RWPE2 (cell line): ENCODE results near the gene ZNF275.
A peak's percentile ranks its signal among the peaks of the same experiment; 100 is the strongest.

Experiments used
- ATAC-seq: fragments of 200-7000 bp; cut with Tn5 transposase; 3 replicates; pipeline ENCODE4 v1.9.1; 2021; ENCODE audit warnings: low read depth
- DNase-seq: peaks from one replicate; pipeline ENCODE4 v3.0.0-alpha.2; 2020; ENCODE audit warnings: low spot score
- H3K27ac ChIP-seq: fragments of 450-650 bp; 2 replicates; pipeline ENCODE4 v1.5.1; 2017; ENCODE audit warnings: mild to moderate bottlenecking; ENCODE audit not compliant: poor library complexity, severe bottlenecking
- H3K27me3 ChIP-seq: fragments of 250-450 bp; sonication (Bioruptor Pico); 2 replicates; pipeline ENCODE4 v1.5.1; 2021; ENCODE audit warnings: mild to moderate bottlenecking, moderate library complexity; ENCODE audit not compliant: insufficient read depth, poor library complexity, severe bottlenecking
- H3K36me3 ChIP-seq: fragments of 250-450 bp; sonication (Bioruptor Pico); 2 replicates; pipeline ENCODE4 v1.5.1; 2020; ENCODE audit warnings: low read depth, mild to moderate bottlenecking, moderate library complexity
- H3K4me1 ChIP-seq: fragments of 250-450 bp; sonication (Bioruptor Pico); 2 replicates; pipeline ENCODE4 v1.5.1; 2021; ENCODE audit warnings: mild to moderate bottlenecking, moderate library complexity; ENCODE audit not compliant: insufficient read depth, poor library complexity, severe bottlenecking
- H3K4me3 ChIP-seq: fragments of 250-450 bp; sonication (Bioruptor Pico); 2 replicates; pipeline ENCODE4 v1.5.1; 2021; ENCODE audit warnings: mild to moderate bottlenecking, moderate library complexity; ENCODE audit not compliant: severe bottlenecking
- H3K9me3 ChIP-seq: fragments of 250-450 bp; sonication (Bioruptor Pico); 2 replicates; pipeline ENCODE4 v1.5.1; 2021; ENCODE audit warnings: mild to moderate bottlenecking, moderate library complexity; ENCODE audit not compliant: severe bottlenecking
- TF ChIP-seq, protein P1 (sequence below): fragments of 450-650 bp; IDR thresholded peaks from one replicate; pipeline ENCODE4 v1.5.1; 2017; ENCODE audit warnings: mild to moderate bottlenecking, moderate library complexity; ENCODE audit not compliant: poor library complexity, severe bottlenecking

The ZNF275 gene

DNA sequence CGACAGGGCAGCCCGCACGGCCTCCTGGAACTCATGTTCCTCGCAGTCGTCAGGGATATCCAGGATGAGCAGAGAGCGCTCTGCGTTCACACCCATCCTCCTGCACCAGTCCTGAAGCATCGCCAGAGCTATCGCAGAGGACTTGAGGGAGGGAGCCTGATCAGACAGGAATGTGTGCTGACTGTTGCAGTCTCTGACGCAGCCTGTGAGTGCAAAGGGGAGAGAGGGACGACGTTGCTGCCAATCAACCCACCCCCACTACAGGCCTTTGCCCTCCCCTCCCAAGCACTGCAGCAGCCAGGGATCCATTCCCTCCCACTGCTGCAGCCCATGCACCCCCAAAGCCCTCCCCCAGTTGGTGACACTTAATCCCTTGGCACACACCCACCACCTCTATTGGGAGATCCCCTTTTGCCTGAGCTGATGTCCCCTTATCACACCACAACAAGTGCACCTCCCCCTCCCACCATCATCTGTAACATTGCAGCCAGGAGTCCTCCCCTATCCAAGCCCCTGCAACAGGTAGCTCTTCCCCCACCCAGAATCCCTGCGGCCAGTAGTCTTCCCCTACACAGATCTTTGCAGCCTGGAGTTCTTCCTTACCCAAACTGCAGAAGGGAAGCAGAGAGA lies 13.3 kb upstream of the ZNF275 start:
- no peaks in the 10 kb centered on the region for H3K27me3 ChIP-seq
- no peak overlapping the region for H3K4me3 ChIP-seq
- H3K27ac ChIP-seq: no peak overlapping the region
- TF ChIP-seq, protein P1, sequence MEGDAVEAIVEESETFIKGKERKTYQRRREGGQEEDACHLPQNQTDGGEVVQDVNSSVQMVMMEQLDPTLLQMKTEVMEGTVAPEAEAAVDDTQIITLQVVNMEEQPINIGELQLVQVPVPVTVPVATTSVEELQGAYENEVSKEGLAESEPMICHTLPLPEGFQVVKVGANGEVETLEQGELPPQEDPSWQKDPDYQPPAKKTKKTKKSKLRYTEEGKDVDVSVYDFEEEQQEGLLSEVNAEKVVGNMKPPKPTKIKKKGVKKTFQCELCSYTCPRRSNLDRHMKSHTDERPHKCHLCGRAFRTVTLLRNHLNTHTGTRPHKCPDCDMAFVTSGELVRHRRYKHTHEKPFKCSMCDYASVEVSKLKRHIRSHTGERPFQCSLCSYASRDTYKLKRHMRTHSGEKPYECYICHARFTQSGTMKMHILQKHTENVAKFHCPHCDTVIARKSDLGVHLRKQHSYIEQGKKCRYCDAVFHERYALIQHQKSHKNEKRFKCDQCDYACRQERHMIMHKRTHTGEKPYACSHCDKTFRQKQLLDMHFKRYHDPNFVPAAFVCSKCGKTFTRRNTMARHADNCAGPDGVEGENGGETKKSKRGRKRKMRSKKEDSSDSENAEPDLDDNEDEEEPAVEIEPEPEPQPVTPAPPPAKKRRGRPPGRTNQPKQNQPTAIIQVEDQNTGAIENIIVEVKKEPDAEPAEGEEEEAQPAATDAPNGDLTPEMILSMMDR: no peak
- no peaks in the 10 kb centered on the region for H3K9me3 ChIP-seq
- H3K36me3 ChIP-seq: no peaks in the 10 kb centered on the region
- DNase-seq (no peak), ATAC-seq (no peak)
- H3K4me1 ChIP-seq: no peaks in the 10 kb centered on the region

DNA sequence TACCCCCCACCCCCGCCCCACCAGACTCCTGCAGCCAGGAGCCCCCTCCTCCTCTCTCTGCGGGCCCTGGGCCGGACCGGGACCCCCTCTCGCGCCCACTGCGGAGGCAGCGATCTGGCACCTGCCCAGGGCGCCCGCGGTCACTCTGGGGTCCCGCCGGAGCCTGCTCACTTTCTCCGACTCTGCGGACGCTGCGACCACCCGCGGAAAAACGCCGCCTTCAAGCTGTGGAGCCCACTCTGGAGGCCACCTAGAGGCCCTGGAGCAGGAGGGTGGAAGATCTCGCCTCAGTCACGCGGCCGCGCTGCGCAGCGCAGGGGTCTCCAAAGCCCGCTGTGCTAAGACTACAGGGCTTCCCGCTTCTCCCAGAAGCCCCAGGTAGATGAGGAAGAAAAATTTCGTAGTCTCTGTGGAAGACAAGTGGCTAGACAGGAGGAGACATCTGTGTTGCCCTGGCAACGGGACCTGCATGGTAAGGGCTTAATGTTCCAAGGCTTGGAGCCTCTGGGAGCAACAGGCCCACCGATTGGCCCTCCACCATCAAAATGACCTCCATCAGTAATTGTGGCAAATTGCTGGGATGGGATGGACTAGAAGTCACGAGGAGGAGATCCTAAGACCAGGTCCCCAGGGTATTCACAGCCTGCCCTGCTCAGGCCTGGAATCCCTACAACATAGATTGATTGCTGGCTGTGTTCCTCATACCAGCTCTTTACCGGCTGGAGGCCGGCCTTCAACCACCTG lies 12.4 kb upstream of the ZNF275 start, which contains the start of gene PNMA6F:
Gene PNMA6F, minus strand, starts transcription at position 387 of the 744 bp plus-strand sequence. CDS start 1,093 bp downstream, outside the sequence.
- H3K4me1 ChIP-seq: no peaks in the 10 kb centered on the region
- ATAC-seq (no peak), DNase-seq (no peak)
- TF ChIP-seq, protein P1: no peak
- H3K9me3 ChIP-seq: no peaks in the 10 kb centered on the region
- no peaks in the 10 kb centered on the region for H3K36me3 ChIP-seq
- H3K27me3 ChIP-seq: no peaks in the 10 kb centered on the region
- H3K4me3 ChIP-seq: no peak within 1 kb of the TSS
- no peak within 1 kb of the TSS for H3K27ac ChIP-seq

DNA sequence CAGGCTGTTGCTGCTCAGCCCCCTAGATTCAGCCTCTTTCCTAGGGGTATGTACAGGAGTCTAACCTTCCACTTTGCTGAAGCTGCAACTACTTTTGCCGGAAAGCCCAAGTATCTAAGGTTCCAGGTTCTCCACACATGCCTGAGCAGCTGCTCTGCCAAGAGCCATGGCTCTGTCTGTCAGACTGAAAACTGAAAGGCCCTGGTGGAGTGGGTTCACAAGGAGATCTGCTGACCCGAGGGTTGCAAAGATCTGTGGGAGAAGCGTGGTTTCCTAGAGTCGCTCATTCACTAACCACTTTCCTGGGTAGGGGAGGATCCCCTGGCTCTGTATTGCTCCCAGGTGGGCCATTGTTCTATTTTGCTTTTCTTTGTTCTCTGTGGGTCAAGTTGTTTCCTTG lies 6.4 kb upstream of the ZNF275 start:
- TF ChIP-seq, protein P1: no peak
- H3K9me3 ChIP-seq: no peaks in the 10 kb centered on the region
- no peak overlapping the region for H3K27ac ChIP-seq
- no peak for ATAC-seq
- no peak for DNase-seq
- H3K4me3 ChIP-seq: no peak overlapping the region
- H3K36me3 ChIP-seq: no peaks in the 10 kb centered on the region
- H3K27me3 ChIP-seq: no peaks in the 10 kb centered on the region
- no peaks in the 10 kb centered on the region for H3K4me1 ChIP-seq

DNA sequence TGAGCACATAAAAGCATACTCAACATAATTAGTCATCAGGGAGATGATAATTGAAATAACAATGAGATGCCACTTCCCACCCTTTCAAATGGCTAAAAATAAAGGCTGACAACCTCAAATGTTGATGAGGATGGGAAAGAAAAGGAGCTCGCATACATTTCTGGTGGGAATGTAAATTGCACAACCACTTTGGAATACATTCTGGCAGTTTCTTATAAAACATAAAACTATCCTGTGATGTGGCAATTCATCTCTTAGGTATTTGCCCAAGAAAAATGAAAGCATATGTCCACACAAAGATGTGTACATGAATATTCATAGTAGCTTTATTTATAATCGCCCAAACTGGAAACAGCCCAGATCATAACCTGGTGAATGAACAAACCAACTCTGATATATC lies 687 bp upstream of the ZNF275 start:
- Histone ChIP-seq H3K27me3 (no peaks in the 10 kb centered on the region), H3K27ac (no peak overlapping the region), H3K4me3 (peak overlapping the region; percentile 72), H3K4me1 (peaks cover 3% of the 10 kb centered on the region), H3K36me3 (no peaks in the 10 kb centered on the region), H3K9me3 (no peaks in the 10 kb centered on the region)
- TF ChIP-seq, protein P1: no peak
- no peak for ATAC-seq
- DNase-seq: no peak
